HL-60 (cell line): Measurements from ENCODE around the gene GAB1.

ENCODE experiments used
- CTCF ChIP-seq: IDR thresholded peaks from one replicate; pipeline ENCODE4 v1.5.1; 2011; ENCODE audit warnings: low read length, control low read depth, inconsistent platforms; ENCODE audit not compliant: insufficient read depth
- POLR2AphosphoS5 ChIP-seq: IDR thresholded peaks from 2 replicates; pipeline ENCODE4 v1.6.1; 2012; ENCODE audit warnings: low read depth

- TF ChIP-seq CTCF = no peak
- no peak for TF ChIP-seq POLR2AphosphoS5
Observed at GRCh38 chr4:143397887-143398286, 61.2 kb downstream of the GAB1 start.
